HG03442 (cell line): ENCODE data around the gene NARS2.

ENCODE experiments used
- ATAC-seq: cut with Tn5 transposase; IDR thresholded peaks from one replicate; pipeline ENCODE4 v1.9.1; 2021; ENCODE audit warnings: mild to moderate bottlenecking, moderate library complexity; ENCODE audit not compliant: unreplicated experiment

NARS2 gene

GRCh38 chr11:78446210-78446609, 128.5 kb downstream of the NARS2 start:
- ATAC-seq = no peak

GRCh38 chr11:78444726-78445125, 129.9 kb downstream of the NARS2 start:
- no peak for ATAC-seq

GRCh38 chr11:78441956-78442355, 132.7 kb downstream of the NARS2 start:
- no peak for ATAC-seq

- peak; percentile 79 for ATAC-seq
These were observed 136.2 kb downstream of the NARS2 start for GRCh38 chr11:78438298-78438975.

DNA sequence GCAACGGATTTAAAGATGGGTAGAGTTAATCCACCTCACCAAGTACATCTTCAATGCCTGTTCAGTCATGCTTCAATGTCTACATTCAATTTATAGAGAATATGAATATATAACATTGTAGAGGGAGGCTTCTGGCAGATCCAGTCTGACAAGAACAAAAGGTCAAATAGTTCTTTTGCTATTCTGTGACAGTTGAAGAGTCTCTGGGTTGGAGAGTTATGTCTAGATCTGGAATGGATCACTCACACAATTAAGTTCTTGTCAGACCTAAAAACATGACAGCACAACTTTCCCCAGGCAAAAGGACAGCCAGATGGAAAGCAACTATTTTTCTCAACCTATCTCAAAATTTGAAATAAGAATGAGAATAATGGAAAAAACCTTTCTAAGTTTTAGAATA, 141.7 kb downstream of the NARS2 start:
- no peak for ATAC-seq

DNA sequence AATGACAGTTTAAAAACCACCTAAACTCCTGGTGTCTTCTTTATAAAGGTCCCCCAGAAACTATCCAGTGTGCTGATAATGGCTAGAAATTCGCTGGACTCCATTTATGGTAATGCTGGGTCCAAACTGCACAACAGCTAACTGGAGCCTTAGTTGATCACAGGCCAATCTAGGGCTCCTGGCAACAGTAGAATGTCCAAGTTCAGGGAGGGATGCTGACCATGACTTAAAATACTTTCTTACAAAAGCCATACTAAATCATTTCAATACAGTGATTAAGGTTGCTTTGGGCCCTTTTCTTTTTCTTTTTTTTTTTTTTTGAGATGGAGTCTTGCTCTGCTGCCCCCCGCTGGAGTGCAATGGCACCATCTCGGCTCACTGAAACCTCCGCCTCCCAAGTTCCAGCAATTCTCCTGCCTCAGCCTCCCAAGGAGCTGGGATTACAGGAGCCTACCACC, 142.6 kb downstream of the NARS2 start:
- ATAC-seq = no peak

DNA sequence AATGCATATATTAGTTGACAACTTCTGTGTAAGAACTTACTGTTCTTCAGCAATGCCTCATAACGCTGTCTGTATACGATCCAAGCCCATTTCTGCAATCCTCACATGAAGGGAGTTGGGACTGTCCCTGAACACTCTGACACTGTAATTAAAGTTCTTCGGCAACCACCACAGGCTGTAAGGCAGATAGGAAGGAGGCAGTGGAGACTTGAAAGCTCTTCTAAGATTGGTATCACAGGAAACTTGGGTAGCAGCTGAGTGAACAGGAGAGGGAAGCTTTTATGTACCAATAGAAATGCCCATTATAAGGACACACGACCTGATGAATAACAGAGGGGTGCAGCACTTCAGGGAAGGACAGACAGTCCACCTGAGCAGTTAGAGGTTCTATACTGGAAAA, 145.0 kb downstream of the NARS2 start:
- ATAC-seq = no peak

GRCh38 chr11:78429209-78429608, 145.5 kb downstream of the NARS2 start:
- ATAC-seq = no peak

DNA sequence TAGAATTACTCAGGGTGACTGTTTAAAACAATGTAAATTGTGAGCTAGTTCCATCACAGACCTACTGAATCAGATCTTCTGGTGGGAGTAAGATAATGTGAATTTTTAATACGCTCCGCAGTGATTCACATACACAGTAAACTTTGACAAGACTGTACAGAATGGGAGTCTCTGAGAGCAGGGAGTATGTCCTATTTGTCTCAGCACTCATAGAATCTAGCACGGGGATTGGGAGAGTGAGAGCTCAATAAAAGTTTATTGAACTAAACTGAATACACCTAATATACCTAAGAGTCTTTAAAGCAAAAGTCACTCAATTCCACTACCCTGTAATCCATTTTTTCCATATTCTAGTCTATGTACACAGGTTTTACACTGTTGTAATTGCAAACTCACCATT, 145.9 kb downstream of the NARS2 start:
- no peak for ATAC-seq

DNA sequence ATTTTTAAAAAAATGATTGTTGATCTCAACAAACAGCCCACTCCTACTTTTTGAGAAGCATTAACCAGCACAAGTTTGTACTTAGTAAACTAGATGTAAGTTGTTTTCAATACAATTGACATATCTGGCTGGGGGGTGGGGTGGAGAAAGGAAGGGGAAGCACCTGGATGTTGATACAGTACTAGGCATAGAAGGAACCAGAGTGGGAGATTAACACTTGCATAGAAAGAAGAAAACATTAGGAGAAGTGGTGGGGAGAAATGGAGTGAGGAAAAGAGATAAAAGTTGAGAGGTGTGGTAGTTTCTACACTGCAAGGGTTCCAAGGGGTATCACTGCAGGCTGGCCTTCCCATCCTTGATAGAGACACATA, 146.4 kb downstream of the NARS2 start:
- ATAC-seq = no peak

GRCh38 chr11:78427615-78428265, 146.9 kb downstream of the NARS2 start:
- ATAC-seq = peak; percentile 37

DNA sequence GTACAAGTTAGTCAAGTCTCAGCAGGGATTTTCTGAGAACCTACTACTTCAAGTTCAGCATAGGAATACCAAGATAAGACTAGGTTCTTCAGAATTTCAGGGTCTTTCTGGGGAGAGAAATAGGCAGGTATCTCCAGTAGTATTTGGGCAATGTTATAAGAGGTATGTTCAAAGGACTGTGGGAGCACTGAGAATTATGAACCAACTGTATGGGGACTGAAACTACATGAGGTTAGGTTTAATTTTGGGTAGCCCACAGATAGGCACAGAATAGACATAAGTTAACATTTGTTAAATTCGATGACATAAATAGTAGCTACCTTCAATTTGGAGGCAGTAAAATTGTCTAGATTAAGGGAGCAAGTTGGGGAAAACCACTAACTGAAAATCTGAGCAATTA, 147.8 kb downstream of the NARS2 start:
- ATAC-seq = peak; percentile 30

- no peak for ATAC-seq
These were observed 149.1 kb downstream of the NARS2 start for GRCh38 chr11:78425399-78426070.

GRCh38 chr11:78424334-78425270, 150.1 kb downstream of the NARS2 start:
- peak; percentile 26 for ATAC-seq

- ATAC-seq = no peak
These were observed 151.4 kb downstream of the NARS2 start for GRCh38 chr11:78423241-78423640.

DNA sequence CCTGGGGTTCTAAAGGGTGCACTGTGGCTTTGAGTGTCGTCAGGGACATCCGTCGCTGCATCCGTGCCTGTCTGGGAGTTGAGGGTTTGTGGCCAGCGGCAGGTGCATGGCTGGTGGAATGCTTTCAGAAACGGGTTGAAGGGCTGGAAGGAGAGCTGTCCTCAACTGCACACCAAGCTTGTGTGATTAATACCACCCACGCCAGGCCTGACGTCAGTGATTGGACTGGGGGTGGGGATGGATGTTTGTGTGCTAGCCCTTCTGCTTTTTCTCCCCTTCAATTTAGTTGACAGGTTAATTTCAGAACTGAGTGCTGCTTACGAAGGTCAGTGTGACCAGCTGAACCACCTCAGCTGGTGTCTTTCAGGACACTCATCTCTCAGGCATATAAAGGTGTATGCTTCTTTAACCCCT, 153.9 kb downstream of the NARS2 start:
- no peak for ATAC-seq

- no peak for ATAC-seq
These were observed 154.4 kb downstream of the NARS2 start for GRCh38 chr11:78420255-78420764.

DNA sequence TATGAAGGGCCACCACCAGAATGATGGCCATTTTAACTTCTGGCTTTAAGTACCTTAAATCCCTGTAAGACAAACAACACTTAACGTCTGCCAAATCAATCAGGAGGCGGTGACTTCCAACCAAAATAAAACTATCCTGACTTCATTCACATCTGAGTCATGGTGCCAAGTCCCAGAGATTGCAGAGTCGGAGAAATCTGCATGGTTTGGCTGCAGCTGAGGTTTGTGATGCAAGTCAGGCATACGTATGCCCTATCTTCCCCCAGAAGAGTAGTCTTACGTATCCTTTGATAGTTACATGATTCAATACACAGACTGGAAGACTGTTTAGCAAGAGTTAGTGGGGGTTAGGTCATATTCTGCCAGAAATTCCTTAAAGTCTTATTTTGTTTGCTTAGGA, 155.3 kb downstream of the NARS2 start:
- no peak for ATAC-seq

- no peak for ATAC-seq
These were observed 156.0 kb downstream of the NARS2 start for GRCh38 chr11:78418584-78419211.

GRCh38 chr11:78417888-78418583, 156.6 kb downstream of the NARS2 start:
- peak; percentile 52 for ATAC-seq
